Stimulated activated CD8-positive, alpha-beta memory T cell treated with anti-CD3 and anti-CD28 coated beads, Interleukin-2, amount 100 ng/mL, for 48 hours (primary cell): ENCODE data around the gene OR14I1.
"Not testable (repeated sequence)": the region's sequence is repeated elsewhere in the genome, so short reads cannot be mapped to it uniquely, and the experiment has no call there.

Source experiments
- DNase-seq, 2 donors: peaks; one replicate each; pipeline ENCODE4 v3.0.0-alpha.2; 2020; ENCODE audit warnings: low read depth in 2 of 2

Gene OR14I1

DNA sequence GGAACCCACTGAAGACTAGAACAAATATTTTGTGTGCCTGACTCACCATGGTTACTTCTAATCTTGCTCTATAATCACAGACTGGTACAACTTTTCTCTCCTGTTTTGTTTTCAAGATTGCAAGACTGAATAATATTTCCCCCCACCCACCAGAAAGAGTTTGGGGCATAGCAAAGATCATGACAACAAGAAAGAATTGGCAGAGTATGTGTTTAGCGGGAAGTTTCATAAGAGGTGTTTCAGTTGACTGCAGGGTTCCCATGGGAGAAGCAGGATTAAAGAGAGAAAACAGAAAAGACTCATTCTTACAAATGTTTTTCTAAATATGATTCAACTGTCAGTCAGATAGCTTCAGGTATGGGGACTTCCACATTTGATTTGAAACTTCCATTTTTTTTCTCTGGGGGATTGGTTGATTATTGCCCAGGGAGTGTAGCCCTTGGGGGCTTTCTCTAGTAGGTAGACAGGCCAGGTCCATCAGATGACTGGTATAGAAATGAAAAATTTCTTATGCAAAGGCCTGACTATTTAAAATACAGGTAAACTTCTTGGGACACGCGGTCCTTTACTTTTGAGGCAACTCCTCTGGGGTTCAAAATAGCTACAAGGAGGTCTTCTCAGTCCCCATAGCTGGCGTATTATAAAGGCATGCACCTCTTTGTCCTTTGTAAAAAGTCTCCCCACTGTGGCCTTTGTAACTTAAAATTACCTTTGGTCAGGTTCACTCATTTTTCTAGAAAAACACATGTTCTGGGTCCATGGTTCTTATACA, 13.9 kb downstream of the OR14I1 start:
- no peak for DNase-seq

DNA sequence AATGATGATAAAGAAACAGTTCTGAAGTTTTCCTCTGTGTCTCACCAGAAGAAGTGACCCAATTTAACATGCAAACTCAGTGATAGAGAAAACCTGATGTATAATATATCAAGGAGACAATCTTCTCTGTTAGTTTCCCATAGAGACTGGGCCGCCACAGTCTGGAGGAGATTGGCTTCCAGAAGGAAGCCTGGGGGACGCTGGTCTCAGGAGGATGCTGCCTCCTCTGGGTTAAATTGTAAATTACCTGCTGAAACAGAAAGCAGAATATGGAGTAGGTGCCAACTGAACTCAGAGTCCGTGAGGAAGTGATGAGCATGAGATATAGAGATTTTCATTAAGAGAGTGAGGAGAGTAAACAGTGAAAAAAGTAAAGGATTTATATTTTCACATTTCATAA, 15.8 kb downstream of the OR14I1 start:
- DNase-seq, result no peak

DNA sequence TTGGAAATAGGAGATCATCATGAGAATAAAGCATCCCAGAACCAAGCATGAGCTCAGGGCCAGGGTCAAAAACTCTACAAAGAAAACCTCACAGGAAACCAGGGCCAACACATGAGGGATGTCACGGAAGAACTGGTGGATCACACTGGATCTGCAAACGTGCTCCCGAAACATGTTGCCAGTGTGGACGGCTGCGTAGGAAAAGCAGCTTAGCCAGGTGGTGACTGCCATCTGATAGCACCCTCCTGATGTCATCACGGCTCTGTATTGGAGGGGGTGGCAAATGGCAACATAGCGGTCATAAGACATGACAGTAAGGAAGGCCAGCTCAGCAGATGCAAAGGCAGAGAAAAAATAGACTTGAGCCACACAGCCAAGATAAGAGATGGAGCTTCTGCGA, 20.9 kb downstream of the OR14I1 start:
- no peak for DNase-seq

DNA sequence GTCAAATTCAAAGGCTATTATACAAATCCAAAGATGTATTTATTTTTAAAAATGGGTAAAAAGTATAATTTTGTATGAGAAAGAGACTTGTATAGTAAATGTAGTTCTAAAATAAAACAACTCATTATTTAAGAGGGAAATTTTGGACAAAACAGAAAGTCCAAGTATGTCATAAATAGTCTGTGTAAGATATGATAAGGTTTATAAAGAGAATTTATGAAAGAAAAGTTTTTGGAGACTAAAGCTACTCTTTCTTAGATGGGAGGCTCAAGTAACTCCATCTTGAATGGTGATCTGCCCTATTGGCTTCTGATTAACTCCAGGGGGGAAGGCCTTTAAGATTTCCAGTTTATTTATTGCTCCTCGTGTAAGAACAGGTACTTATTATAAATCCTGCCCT, 32.6 kb downstream of the OR14I1 start:
- DNase-seq, result no peak

DNA sequence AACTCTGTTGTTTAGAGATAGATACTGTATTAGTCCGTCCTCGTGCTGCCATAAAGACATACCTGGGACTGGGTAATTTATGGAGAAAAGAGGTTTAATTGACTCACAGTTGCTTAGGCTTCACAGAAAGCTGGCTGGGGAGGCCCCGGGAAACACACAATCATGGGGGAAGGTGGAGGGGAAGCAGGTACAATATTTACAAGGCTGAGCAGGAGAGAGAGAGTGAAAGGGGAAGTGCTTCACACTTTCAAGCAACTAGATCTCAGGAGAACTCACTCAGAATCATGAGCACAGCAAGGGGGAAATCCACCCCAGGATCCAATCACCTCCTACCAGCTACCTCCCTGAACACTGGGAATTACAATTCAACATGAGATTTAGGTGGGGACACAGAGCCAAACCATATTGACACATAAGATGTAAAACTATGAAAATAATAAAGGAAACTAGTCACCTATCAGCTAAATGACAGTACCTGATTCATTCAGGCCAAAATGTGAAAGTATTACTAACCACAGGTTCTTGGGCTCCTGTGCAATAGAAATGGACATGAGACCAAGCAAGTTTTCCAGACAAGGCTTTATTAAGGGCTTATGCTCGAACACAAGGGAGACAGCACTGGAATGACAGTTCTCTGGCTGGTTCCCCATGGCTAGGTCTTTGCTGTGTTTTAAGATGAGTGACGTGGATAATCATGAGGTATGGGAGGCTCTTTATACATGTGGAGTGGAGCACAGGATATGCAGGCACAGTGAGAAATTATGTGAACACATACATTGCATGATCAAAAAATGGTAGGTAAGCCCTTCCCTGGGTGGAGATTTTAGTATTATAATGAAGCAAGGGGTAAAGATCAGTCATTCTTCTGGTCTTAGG, 38.9 kb downstream of the OR14I1 start:
- DNase-seq, result not testable (repeated sequence)

DNA sequence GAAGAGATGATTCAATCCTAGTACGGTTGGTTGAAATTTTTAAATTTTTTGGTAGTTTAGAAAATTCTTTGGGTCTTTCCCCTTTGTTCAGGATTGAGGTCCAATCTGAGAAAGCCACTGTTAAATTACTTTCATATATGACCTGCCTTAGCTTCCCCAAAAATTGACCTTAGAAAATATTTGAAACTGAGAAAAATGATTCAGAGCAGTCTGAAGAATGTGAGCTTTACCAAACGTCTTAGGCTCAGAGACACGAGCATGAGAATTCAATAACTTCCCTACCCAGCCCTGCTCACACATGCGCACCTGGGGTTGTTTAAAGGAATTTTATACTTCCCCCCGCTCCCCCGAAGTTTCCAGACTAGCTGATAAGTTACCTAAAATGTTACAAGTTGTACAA, 45.8 kb downstream of the OR14I1 start:
- not testable (repeated sequence) for DNase-seq

DNA sequence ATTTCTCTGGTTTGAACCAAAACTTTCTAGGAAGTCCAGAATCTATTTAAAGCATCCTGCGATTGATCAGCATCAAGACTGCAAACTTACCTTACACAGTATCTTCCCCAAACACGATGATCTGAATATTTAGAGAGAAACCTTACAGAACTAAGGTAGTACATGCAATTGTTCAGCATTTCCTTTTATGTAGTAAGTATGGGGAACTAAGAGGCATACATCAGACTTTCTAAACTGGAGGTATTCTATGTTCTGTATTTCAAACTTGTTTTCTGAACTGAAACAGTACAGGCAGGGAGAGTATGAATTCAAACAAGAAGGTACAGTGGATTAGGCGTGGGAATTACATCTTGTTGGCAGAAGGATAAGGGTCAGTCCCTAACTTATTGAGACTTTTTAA, 47.2 kb downstream of the OR14I1 start, which contains the start of gene OR2T27:
Gene OR2T27, minus strand, starts transcription at position 175 of the 400 bp plus-strand sequence. CDS start 4,644 bp downstream, outside the sequence.
- not testable (repeated sequence) for DNase-seq
